Activated naive CD4-positive, alpha-beta T cell treated with anti-CD3 and anti-CD28 coated beads, Interleukin-2, amount 50 U/mL, for 24 hours (primary cell): Measurements from ENCODE around the gene LIPA.

ENCODE experiments used
- H3K27ac Mint-ChIP-seq: one replicate; pipeline ENCODE4 v1.8.0; 2021; ENCODE audit warnings: mild to moderate bottlenecking, mixed read lengths
- H3K27me3 Mint-ChIP-seq: one replicate; pipeline ENCODE4 v1.8.0; 2021; ENCODE audit warnings: mixed read lengths
- H3K36me3 Mint-ChIP-seq: one replicate; pipeline ENCODE4 v1.8.0; 2021; ENCODE audit warnings: mixed read lengths
- H3K4me1 Mint-ChIP-seq: one replicate; pipeline ENCODE4 v1.8.0; 2021; ENCODE audit warnings: mixed read lengths
- H3K4me3 Mint-ChIP-seq: one replicate; pipeline ENCODE4 v1.8.0; 2021; ENCODE audit warnings: mild to moderate bottlenecking, mixed read lengths
- H3K9me3 Mint-ChIP-seq: one replicate; pipeline ENCODE4 v1.8.0; 2021; ENCODE audit warnings: mixed read lengths

The LIPA gene

DNA sequence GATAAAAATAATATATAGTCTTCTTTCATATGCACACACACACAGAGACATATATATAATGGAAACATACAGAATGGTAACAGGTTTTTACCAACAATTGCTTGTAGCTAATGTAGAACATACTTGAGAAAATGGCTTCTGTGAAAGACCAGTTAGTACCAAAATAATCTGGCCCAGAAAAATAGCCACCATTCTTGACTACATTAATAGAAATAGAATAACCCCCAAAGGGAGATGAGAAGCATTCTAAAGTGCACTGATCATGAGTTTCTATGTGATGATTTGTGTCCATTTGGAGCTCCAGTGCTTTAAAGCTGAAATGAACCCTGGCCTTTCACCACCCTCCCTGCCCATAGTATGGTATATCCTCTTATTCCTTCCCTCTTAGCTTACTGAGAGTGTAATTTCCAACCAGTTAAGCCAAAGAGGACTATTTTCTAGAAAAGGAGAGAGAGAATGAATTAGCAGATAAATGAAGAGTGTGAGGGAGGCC lies 27.4 kb upstream of the LIPA start:
- Mint-ChIP-seq H3K27me3 (no peaks in the 10 kb centered on the region), H3K9me3 (no peaks in the 10 kb centered on the region), H3K36me3 (no peaks in the 10 kb centered on the region)

DNA sequence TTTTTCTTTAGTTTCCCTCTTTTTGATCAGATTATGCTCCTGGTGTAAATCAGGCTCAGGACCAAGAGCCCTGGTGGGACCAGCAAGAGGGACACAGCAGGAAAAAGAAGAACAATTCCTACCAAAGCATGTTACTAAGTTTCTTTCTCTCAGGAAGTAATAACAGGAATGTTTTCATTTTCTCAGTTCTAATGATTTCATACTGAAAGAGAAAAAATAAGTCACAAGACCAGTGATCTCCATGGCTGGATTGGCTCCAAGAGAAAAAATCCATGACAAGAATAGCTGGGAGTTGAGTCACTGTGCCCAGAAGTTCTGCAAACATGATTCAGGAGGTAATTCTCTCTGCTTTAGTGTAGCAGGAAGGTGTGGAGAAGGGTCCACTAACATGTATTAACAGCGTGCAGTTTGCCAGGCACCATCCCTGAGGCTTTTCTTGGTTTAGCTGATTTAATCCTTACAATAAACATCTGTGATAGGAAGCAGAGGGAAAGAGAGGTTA lies 26.5 kb upstream of the LIPA start:
- no peak overlapping the region for H3K27ac Mint-ChIP-seq
- no peaks in the 10 kb centered on the region for H3K27me3 Mint-ChIP-seq
- no peak overlapping the region for H3K4me3 Mint-ChIP-seq
- H3K4me1 Mint-ChIP-seq: no peaks in the 10 kb centered on the region
- no peaks in the 10 kb centered on the region for H3K36me3 Mint-ChIP-seq
- H3K9me3 Mint-ChIP-seq: no peaks in the 10 kb centered on the region

More for the DNA sequence above, 27.4 kb upstream of the LIPA start:
- H3K4me3 Mint-ChIP-seq: no peak overlapping the region
- no peaks in the 10 kb centered on the region for H3K4me1 Mint-ChIP-seq
- H3K27ac Mint-ChIP-seq: no peak overlapping the region

DNA sequence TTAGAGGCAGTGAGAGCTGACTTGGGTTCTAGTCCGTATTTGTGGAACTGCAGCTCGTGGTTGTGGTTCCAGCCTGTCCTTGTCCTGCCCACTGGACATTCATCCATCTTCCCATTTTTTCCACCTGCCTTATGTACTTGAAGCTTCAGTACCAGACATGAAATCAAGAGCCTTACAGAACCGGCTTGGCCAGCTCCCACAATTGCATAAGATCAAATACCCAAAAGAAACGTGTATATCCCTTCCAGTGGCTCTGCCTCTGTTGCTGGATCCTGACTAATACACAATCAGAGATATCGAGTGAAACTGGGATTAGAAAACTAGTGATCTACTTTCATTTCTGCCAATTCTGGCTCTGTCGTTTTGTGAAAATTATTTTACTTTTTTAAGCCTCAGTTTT lies 23.8 kb upstream of the LIPA start:
- Mint-ChIP-seq H3K4me3 (no peak overlapping the region), H3K36me3 (no peaks in the 10 kb centered on the region), H3K9me3 (no peaks in the 10 kb centered on the region), H3K27ac (no peak overlapping the region), H3K27me3 (peaks cover 1% of the 10 kb centered on the region), H3K4me1 (no peaks in the 10 kb centered on the region)

DNA sequence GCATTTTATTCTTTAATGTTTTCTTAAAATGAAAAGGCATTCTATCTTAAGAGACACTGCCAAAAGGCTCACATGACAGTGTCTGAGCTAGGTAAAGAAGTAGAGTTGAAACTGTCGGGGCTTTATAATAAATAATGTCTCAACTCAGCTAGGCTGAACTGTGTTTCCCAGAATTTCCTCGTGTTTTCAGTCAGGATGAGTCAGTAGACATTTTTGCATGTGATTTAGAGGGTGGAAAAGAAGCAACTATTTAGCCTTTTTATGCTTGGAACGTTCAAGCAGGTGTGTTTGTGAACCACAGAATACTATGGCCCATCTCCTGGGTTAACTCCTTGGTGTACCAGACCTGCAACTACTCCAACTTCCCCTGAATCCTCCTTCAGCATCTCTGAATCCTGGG lies 23.4 kb upstream of the LIPA start:
- H3K27ac Mint-ChIP-seq: no peak overlapping the region
- H3K27me3 Mint-ChIP-seq: peaks cover 1% of the 10 kb centered on the region
- H3K4me1 Mint-ChIP-seq: no peaks in the 10 kb centered on the region
- H3K9me3 Mint-ChIP-seq: no peaks in the 10 kb centered on the region
- no peaks in the 10 kb centered on the region for H3K36me3 Mint-ChIP-seq
- no peak overlapping the region for H3K4me3 Mint-ChIP-seq

DNA sequence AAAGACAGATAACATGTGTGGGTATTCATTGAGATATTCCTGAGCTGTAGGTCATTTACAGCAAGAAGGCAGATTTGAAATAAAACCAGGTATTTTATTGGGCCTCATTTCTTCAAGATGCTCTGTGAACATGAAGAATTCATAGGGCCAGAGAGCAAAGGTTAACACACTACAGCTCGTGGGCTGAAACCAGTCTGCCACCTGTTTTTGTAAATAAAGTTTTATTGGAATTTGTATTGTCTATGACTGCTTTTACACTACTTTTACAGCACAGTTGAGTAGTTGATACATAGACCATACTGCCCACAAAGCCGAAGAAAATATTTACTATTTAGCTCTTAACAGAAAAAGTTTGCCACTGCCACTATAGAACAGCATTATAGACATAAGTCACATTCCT lies 22.1 kb upstream of the LIPA start:
- no peaks in the 10 kb centered on the region for H3K4me1 Mint-ChIP-seq
- H3K4me3 Mint-ChIP-seq: no peak overlapping the region
- no peaks in the 10 kb centered on the region for H3K9me3 Mint-ChIP-seq
- H3K27me3 Mint-ChIP-seq: peaks cover 1% of the 10 kb centered on the region
- H3K27ac Mint-ChIP-seq: no peak overlapping the region
- H3K36me3 Mint-ChIP-seq: no peaks in the 10 kb centered on the region

DNA sequence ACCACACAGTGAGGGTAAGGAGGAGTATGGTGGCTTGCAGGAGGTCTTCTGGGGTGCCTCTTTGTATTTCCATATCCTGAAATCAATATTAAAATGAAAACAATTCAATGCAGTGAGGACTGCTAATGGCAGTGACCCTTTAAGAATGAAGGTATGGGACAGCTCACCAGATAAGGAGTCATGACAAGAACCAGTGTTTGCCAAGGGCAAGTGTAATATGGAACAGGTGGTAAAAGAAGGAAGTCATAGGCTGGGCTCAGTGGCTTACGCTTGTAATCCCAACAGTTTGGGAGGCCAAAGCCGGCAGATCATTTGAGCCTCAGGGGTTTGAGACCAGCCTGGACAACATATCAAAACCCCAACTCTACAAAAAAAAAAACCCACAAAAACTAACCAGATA lies 20.0 kb upstream of the LIPA start:
- no peak overlapping the region for H3K27ac Mint-ChIP-seq
- no peaks in the 10 kb centered on the region for H3K9me3 Mint-ChIP-seq
- peaks cover 1% of the 10 kb centered on the region for H3K27me3 Mint-ChIP-seq
- H3K4me1 Mint-ChIP-seq: no peaks in the 10 kb centered on the region
- no peak overlapping the region for H3K4me3 Mint-ChIP-seq
- H3K36me3 Mint-ChIP-seq: no peaks in the 10 kb centered on the region

DNA sequence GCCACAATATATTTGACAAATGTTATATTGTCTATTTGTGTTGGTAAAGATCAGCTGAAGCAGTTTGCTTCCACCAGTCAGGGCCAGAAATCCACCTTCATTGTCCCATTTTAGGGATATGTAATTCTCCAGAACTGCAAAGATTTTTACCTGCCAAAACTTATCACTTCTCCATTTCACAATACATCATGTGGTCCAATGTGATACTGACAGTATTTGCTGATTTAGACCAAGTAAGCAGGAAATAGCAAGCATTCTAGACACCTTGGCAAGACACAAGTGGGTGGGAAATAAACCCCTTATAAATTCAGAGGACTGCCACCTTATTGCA lies 18.5 kb upstream of the LIPA start:
- Mint-ChIP-seq H3K36me3 (no peaks in the 10 kb centered on the region), H3K27ac (no peak overlapping the region), H3K4me3 (no peak overlapping the region), H3K9me3 (no peaks in the 10 kb centered on the region), H3K4me1 (no peaks in the 10 kb centered on the region), H3K27me3 (peaks cover 1% of the 10 kb centered on the region)

DNA sequence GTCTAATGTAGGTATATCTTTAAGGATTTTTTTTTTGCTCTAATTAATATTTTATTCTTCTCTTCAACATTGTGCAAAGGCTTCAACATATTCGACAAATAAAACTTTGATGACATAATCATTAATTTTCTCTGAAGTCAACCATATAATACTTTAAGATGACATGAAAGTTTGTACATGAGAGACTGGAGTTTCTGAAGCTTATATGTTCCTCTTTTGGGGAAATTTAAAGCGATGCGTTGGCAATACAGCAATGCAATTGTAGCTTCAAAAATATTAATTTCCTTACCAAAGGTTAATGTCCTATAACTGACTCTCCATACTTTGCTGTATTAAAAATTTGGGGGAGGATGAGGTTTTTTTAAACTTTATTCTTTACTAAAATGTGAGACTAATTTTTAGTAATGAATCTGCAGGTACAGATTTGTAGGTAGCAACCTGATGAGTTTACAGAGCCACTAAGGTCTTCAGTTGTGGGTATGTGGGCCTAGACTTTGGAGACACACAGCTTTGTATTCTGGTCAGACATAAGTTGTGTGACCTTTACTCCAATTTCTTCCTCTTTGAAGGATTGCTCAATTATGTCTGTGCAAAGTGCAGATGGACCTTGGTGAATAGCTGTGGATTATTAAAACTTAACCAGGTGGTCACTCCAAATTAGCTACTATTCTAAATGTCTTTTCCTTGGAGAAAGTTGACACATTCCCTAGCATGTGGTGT lies 18.0 kb upstream of the LIPA start:
- H3K9me3 Mint-ChIP-seq: no peaks in the 10 kb centered on the region
- H3K4me3 Mint-ChIP-seq: no peak overlapping the region
- peaks cover 1% of the 10 kb centered on the region for H3K27me3 Mint-ChIP-seq
- no peaks in the 10 kb centered on the region for H3K4me1 Mint-ChIP-seq
- no peaks in the 10 kb centered on the region for H3K36me3 Mint-ChIP-seq
- no peak overlapping the region for H3K27ac Mint-ChIP-seq

DNA sequence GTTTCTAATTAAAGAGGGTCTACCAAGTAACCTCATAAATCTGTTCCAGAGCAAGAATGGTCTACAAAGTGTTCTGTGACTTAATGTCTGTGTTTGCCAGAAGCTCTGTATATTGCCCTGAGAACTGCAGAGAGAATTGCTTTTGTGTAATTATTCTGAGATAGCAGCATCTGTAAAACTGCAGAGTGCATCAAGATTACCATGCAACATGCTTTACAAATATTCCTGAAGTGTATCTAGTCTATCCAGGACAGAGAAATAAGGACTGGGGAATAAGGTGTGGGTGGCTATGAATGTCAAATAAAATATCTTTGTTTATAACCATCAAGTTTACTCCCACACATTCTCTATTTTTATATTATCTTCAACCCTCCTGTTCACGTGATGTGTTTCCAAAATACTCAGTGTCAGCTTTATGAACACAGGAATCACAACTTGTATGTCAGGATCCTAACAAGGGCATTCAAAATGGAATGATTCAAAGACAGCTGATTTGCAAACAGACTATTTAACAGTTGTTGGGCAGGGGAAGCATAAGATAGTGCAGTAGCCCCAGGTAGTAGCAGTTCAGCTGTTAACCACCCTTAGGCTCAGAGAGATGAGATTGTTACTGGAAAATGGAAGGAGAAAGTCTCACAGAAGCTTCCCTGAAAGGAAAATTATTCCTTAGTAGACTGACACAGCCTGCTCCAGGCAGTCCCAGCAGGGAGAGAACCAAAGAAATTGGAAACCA lies 15.3 kb upstream of the LIPA start:
- H3K4me1 Mint-ChIP-seq: no peaks in the 10 kb centered on the region
- no peak overlapping the region for H3K4me3 Mint-ChIP-seq
- no peaks in the 10 kb centered on the region for H3K9me3 Mint-ChIP-seq
- H3K27ac Mint-ChIP-seq: no peak overlapping the region
- peaks cover 1% of the 10 kb centered on the region for H3K27me3 Mint-ChIP-seq
- H3K36me3 Mint-ChIP-seq: no peaks in the 10 kb centered on the region

DNA sequence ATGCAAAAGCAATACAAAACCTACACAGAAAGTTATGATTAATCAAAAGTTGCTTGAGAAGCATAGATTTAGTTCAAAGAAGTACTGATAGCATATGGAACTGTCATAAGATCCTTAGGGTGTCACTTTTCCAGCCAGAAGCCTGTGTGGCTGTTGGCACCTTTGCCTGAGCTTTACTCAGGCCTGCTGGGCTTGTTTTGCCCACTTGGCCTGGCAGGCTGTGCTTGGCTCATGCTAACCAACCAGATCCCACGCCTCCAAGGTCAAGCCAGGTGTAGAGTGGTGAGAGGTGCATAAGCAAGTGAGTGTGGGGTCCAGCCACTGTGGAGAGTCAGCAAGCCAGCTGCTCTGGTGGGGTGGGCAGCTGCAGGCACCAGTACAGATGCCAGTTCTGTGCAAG lies 12.0 kb upstream of the LIPA start:
- no peak overlapping the region for H3K27ac Mint-ChIP-seq
- H3K4me1 Mint-ChIP-seq: peaks cover 7% of the 10 kb centered on the region
- H3K4me3 Mint-ChIP-seq: no peak overlapping the region
- H3K27me3 Mint-ChIP-seq: no peaks in the 10 kb centered on the region
- no peaks in the 10 kb centered on the region for H3K9me3 Mint-ChIP-seq
- H3K36me3 Mint-ChIP-seq: no peaks in the 10 kb centered on the region

DNA sequence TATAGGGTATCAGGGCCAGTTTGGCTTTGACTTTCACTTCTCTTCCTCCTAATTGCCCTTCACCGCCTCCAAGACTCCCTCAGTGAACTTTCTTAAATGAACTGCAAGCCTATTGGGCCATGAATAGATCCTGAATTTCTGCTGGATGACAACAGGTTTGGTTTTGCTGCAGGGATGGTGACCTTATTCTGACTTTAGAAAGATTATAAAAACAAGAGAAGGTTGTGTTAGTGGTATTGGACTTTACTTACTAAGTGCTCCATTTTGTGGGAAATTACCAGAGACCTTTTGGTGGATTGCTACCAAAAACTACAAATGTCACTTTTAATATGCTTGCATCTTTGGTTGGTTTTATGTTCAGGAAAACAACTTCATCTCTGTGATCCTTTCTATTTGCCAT lies 11.5 kb upstream of the LIPA start:
- no peak overlapping the region for H3K4me3 Mint-ChIP-seq
- H3K27ac Mint-ChIP-seq: no peak overlapping the region
- peaks cover 7% of the 10 kb centered on the region for H3K4me1 Mint-ChIP-seq
- H3K27me3 Mint-ChIP-seq: no peaks in the 10 kb centered on the region
- H3K9me3 Mint-ChIP-seq: no peaks in the 10 kb centered on the region
- no peaks in the 10 kb centered on the region for H3K36me3 Mint-ChIP-seq

DNA sequence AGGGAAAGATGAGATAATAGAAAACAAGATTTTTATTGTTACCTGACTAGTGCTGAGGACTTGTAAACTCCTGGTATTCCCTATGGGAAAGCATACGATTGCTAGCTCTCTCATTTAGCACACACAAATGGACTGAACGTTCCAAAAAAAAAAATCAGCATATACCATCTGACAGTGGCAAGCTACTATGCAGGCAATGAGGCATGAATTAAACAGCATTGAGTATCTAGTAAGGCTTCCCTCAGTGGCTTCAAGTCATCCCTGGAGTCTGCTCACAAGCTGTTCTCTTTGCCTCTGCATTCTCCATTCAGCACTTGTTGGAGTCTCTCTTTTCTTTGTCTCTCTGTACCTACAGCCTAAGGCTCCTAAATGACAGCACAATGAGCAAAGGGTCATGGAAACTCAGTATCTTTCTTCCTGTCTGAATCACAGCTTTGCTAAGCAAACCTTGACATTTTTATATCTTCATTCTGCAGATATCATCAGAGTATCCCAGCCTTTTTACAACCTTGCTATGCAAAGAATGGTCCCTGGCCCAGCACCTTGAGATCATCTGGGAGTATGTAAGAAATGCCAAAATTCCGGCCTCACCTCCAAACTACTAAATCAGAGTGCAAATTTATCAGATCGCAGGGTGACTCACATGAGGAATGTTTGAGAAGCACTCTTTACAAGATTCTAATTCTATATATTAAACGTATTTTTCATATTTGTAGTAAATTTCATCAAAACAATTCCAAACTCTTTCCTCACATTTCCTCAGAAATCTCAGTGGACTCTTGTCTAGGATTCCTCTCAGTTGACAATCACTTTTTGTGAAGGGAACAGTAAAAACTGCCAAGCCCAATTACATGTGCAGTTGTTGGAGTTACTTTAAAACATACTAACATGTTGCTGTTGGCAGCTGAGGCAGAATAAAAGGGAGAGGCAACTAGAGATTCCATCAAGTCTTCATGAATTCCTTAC lies 10.8 kb upstream of the LIPA start:
- Mint-ChIP-seq H3K4me3 (no peak overlapping the region), H3K4me1 (peaks cover 7% of the 10 kb centered on the region), H3K9me3 (no peaks in the 10 kb centered on the region)

DNA sequence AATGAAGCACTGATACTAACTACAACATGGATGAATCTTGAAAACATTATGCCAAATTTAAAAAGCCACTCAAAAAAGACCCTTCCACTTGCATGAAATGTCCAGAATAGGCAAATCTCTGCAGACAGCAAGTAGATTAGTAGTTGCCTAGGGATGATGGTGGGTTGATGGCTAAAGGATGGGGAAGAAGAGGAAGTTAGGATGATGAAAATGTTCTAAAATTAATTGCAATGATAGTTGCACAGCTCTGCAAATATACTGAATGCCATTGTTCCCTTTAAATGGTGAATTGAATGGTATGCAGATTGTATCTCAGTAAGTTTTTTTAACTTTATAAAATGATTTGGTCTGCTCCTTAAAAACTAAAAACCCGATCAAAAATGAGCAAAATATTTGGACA lies 7.3 kb upstream of the LIPA start:
- Mint-ChIP-seq H3K36me3 (peaks cover 4% of the 10 kb centered on the region), H3K27me3 (no peaks in the 10 kb centered on the region), H3K4me3 (no peak overlapping the region), H3K9me3 (peaks cover 5% of the 10 kb centered on the region), H3K4me1 (peaks cover 12% of the 10 kb centered on the region), H3K27ac (no peak overlapping the region)

More for the DNA sequence above, 10.8 kb upstream of the LIPA start:
- Mint-ChIP-seq H3K27ac (no peak overlapping the region), H3K36me3 (no peaks in the 10 kb centered on the region), H3K27me3 (no peaks in the 10 kb centered on the region)

DNA sequence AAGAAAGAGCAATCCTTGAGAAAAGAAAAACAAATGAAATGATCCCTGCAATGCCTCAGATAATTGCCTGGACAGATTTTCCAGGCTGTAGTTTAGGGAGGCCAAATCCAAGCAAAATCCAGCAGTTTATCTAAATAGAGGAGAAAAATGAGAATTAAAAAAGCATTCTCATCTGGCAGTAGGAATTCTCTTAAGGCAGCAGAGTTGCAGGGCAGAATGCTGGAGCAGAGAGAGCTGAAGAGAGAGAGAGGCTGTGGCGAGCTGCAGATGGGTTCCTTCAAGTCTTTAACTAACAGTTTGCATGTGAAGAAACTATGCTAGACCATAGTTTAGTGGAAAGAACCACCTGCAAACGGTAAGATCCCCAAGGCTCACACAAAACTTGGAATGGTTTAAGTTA lies 6.0 kb upstream of the LIPA start:
- Mint-ChIP-seq H3K4me1 (peaks cover 12% of the 10 kb centered on the region), H3K27me3 (no peaks in the 10 kb centered on the region), H3K27ac (no peak overlapping the region), H3K4me3 (no peak overlapping the region), H3K36me3 (peaks cover 4% of the 10 kb centered on the region), H3K9me3 (peaks cover 5% of the 10 kb centered on the region)

DNA sequence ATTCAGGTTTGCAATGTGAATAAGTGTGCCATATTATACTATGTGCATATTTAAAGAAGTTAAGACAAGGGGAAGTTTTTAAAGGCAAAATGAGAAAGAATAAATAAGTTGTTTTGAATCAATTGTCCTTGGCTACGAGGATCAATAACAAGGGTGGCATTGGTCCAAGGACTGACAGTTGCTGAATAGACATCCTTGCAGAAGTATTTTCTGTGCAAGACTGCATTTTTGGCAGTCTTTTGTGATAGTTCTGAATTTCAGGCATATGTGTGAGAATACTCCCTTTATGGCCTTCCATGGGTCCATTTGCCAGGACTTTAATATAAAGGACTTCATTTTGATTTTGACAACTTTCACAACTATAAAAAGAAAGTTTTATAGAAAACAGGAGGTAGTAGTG lies 5.4 kb upstream of the LIPA start:
- peaks cover 4% of the 10 kb centered on the region for H3K36me3 Mint-ChIP-seq
- H3K27ac Mint-ChIP-seq: no peak overlapping the region
- no peaks in the 10 kb centered on the region for H3K27me3 Mint-ChIP-seq
- peaks cover 16% of the 10 kb centered on the region for H3K4me1 Mint-ChIP-seq
- peaks cover 5% of the 10 kb centered on the region for H3K9me3 Mint-ChIP-seq
- H3K4me3 Mint-ChIP-seq: no peak overlapping the region
